HEK293 (cell line): ENCODE measurements around the gene TUBG2.

ENCODE experiments used
- CTCF ChIA-PET: fragments of 350-600 bp; formaldehyde crosslinking; extraction: SDS; loops from one replicate; lab custom pipeline; 2021; ENCODE audit warnings: antibody characterized with exemption; lab: Yijun Ruan, JAX
- POLR2A ChIA-PET: fragments of 300-600 bp; formaldehyde crosslinking; extraction: SDS; loops from one replicate; lab custom pipeline; 2020; ENCODE audit warnings: antibody characterized with exemption, inconsistent platforms; lab: Yijun Ruan, JAX
- H3K27ac ChIP-seq: fragments of 200-500 bp; sonication (Bioruptor generic); 2 replicates; pipeline ENCODE4 v1.5.1; 2014; ENCODE audit warnings: low read depth, low read length, control low read depth, inconsistent platforms; ENCODE audit errors: extremely low read depth
- H3K36me3 ChIP-seq, 2 experiments: fragments of 200-500 bp in 1 of 2; sonication (Bioruptor generic) in 1 of 2; 1 replicate in 1 of 2; 2 replicates in 1 of 2; pipeline ENCODE4 v1.5.1; 2014 to 2017; ENCODE audit warnings: inconsistent platforms in 2 of 2, low read length in 2 of 2; ENCODE audit not compliant: control insufficient read depth in 2 of 2, insufficient read depth in 1 of 2
- H3K4me1 ChIP-seq: fragments of 200-500 bp; sonication (Bioruptor generic); 2 replicates; pipeline ENCODE4 v1.5.1; 2014; ENCODE audit warnings: mild to moderate bottlenecking, low read length, inconsistent platforms; ENCODE audit not compliant: control insufficient read depth, insufficient read depth
- H3K4me3 ChIP-seq: 2 replicates; pipeline ENCODE4 v1.5.1; 2011; ENCODE audit warnings: low read depth, mild to moderate bottlenecking, control low read depth, low read length, moderate library complexity
- H3K9me3 ChIP-seq: fragments of 200-500 bp; sonication (Bioruptor generic); 2 replicates; pipeline ENCODE4 v1.5.1; 2014; ENCODE audit warnings: low read depth, low read length, inconsistent platforms; ENCODE audit not compliant: control insufficient read depth, insufficient read depth
- BCL11B ChIP-seq: fragments of 450-650 bp; formaldehyde crosslinking; IDR thresholded peaks from 2 replicates; pipeline ENCODE4 v1.5.1; 2016; ENCODE audit warnings: low read depth, missing biosample characterization, missing genetic modification characterization
- EGR2 ChIP-seq: fragments of 450-650 bp; formaldehyde crosslinking; IDR thresholded peaks from 2 replicates; pipeline ENCODE4 v1.5.1; 2016; ENCODE audit warnings: low read depth, missing biosample characterization, missing genetic modification characterization
- KLF16 ChIP-seq: fragments of 450-650 bp; formaldehyde crosslinking; IDR thresholded peaks from 2 replicates; pipeline ENCODE4 v1.5.1; 2017; ENCODE audit warnings: missing biosample characterization, missing genetic modification characterization
- MYNN ChIP-seq: fragments of 450-650 bp; formaldehyde crosslinking; IDR thresholded peaks from 2 replicates; pipeline ENCODE4 v1.5.1; 2016; ENCODE audit warnings: missing biosample characterization, missing genetic modification characterization, borderline replicate concordance
- OVOL3 ChIP-seq: fragments of 450-650 bp; formaldehyde crosslinking; IDR thresholded peaks from 2 replicates; pipeline ENCODE4 v1.5.1; 2016; ENCODE audit warnings: missing biosample characterization, missing genetic modification characterization
- SCRT1 ChIP-seq: fragments of 450-650 bp; formaldehyde crosslinking; IDR thresholded peaks from 2 replicates; pipeline ENCODE4 v1.5.1; 2016; ENCODE audit warnings: missing biosample characterization, missing genetic modification characterization, borderline replicate concordance
- SCRT2 ChIP-seq: fragments of 450-650 bp; formaldehyde crosslinking; IDR thresholded peaks from 2 replicates; pipeline ENCODE4 v1.5.1; 2016; ENCODE audit warnings: missing biosample characterization, missing genetic modification characterization
- ZBTB20 ChIP-seq: fragments of 450-650 bp; formaldehyde crosslinking; IDR thresholded peaks from 2 replicates; pipeline ENCODE4 v1.5.1; 2016; ENCODE audit warnings: missing biosample characterization, missing genetic modification characterization
- ZFP37 ChIP-seq: fragments of 450-650 bp; formaldehyde crosslinking; IDR thresholded peaks from 2 replicates; pipeline ENCODE4 v1.5.1; 2016; ENCODE audit warnings: missing biosample characterization, missing genetic modification characterization
- ZFP69B ChIP-seq: fragments of 450-650 bp; formaldehyde crosslinking; IDR thresholded peaks from 2 replicates; pipeline ENCODE4 v1.5.1; 2016; ENCODE audit warnings: missing biosample characterization, missing genetic modification characterization
- ZNF140 ChIP-seq: fragments of 450-650 bp; formaldehyde crosslinking; IDR thresholded peaks from 2 replicates; pipeline ENCODE4 v1.5.1; 2016; ENCODE audit warnings: missing biosample characterization, missing genetic modification characterization
- ZNF157 ChIP-seq: fragments of 450-650 bp; formaldehyde crosslinking; IDR thresholded peaks from 2 replicates; pipeline ENCODE4 v1.5.1; 2016; ENCODE audit warnings: missing biosample characterization, missing genetic modification characterization
- ZNF2 ChIP-seq: fragments of 450-650 bp; formaldehyde crosslinking; IDR thresholded peaks from 2 replicates; pipeline ENCODE4 v1.5.1; 2016; ENCODE audit warnings: missing biosample characterization, missing genetic modification characterization
- ZNF221 ChIP-seq: fragments of 450-650 bp; formaldehyde crosslinking; IDR thresholded peaks from 2 replicates; pipeline ENCODE4 v1.5.1; 2017; ENCODE audit warnings: missing biosample characterization, missing genetic modification characterization, borderline replicate concordance
- ZNF362 ChIP-seq: fragments of 450-650 bp; formaldehyde crosslinking; IDR thresholded peaks from 2 replicates; pipeline ENCODE4 v1.5.1; 2016; ENCODE audit warnings: missing biosample characterization, missing genetic modification characterization
- ZNF394 ChIP-seq: fragments of 450-650 bp; formaldehyde crosslinking; IDR thresholded peaks from 2 replicates; pipeline ENCODE4 v1.5.1; 2016; ENCODE audit warnings: missing biosample characterization, missing genetic modification characterization, mild to moderate bottlenecking, moderate library complexity, borderline replicate concordance
- ZNF510 ChIP-seq: fragments of 450-650 bp; formaldehyde crosslinking; IDR thresholded peaks from 2 replicates; pipeline ENCODE4 v1.5.1; 2018; ENCODE audit warnings: mild to moderate bottlenecking, missing genetic modification characterization, missing biosample characterization; ENCODE audit not compliant: insufficient replicate concordance
- ZNF529 ChIP-seq: fragments of 450-650 bp; formaldehyde crosslinking; IDR thresholded peaks from 2 replicates; pipeline ENCODE4 v1.5.1; 2017; ENCODE audit warnings: missing genetic modification characterization, missing biosample characterization; ENCODE audit not compliant: insufficient replicate concordance
- ZNF561 ChIP-seq: fragments of 450-650 bp; IDR thresholded peaks from 2 replicates; pipeline ENCODE4 v1.5.1; 2018; ENCODE audit warnings: missing biosample characterization, missing genetic modification characterization, borderline replicate concordance
- ZNF654 ChIP-seq: fragments of 450-650 bp; formaldehyde crosslinking; IDR thresholded peaks from 2 replicates; pipeline ENCODE4 v1.5.1; 2016; ENCODE audit warnings: low read depth, missing biosample characterization, missing genetic modification characterization
- ZNF677 ChIP-seq: fragments of 450-650 bp; IDR thresholded peaks from 2 replicates; pipeline ENCODE4 v1.5.0; 2018; ENCODE audit warnings: missing biosample characterization, mild to moderate bottlenecking, missing genetic modification characterization, moderate library complexity
- ZNF747 ChIP-seq: fragments of 450-650 bp; formaldehyde crosslinking; IDR thresholded peaks from 2 replicates; pipeline ENCODE4 v1.5.1; 2016; ENCODE audit warnings: missing biosample characterization, missing genetic modification characterization
- ZSCAN16 ChIP-seq: fragments of 450-650 bp; formaldehyde crosslinking; IDR thresholded peaks from 2 replicates; pipeline ENCODE4 v1.5.1; 2016; ENCODE audit warnings: missing biosample characterization, missing genetic modification characterization
- ZSCAN30 ChIP-seq: fragments of 450-650 bp; IDR thresholded peaks from 2 replicates; pipeline ENCODE4 v1.5.1; 2018; ENCODE audit warnings: missing biosample characterization, mild to moderate bottlenecking, missing genetic modification characterization, moderate library complexity
- TF ChIP-seq, protein P1 (sequence below): fragments of 450-650 bp; formaldehyde crosslinking; IDR thresholded peaks from 2 replicates; pipeline ENCODE4 v1.5.1; 2016; ENCODE audit warnings: missing biosample characterization, missing genetic modification characterization
- TF ChIP-seq, protein P2 (sequence below): fragments of 450-650 bp; formaldehyde crosslinking; IDR thresholded peaks from 2 replicates; pipeline ENCODE4 v1.5.1; 2016; ENCODE audit warnings: missing biosample characterization, missing genetic modification characterization
- TF ChIP-seq, protein P3 (sequence below): fragments of 450-650 bp; formaldehyde crosslinking; IDR thresholded peaks from 2 replicates; pipeline ENCODE4 v1.5.1; 2017; ENCODE audit warnings: missing biosample characterization, mild to moderate bottlenecking, missing genetic modification characterization, moderate library complexity
- TF ChIP-seq, protein P4 (sequence below): fragments of 450-650 bp; formaldehyde crosslinking; conservative IDR thresholded peaks from 2 replicates; pipeline ENCODE4 v1.5.1; 2016; ENCODE audit warnings: low read depth, missing biosample characterization, missing genetic modification characterization

TUBG2 gene

GRCh38 chr17:42675965-42676423 is 16.9 kb downstream of the TUBG2 start:
- H3K9me3 ChIP-seq = no peaks in the 10 kb centered on the region
- ChIA-PET CTCF (interaction anchor here (0.6 to 3.3 kb wide), 7 partner anchors 12 to 98 kb away, joined by 3 to 22 read pairs (median 6); partner anchors contain the start of gene PSMC3IP), POLR2A (interaction anchor here (0.6 to 6.1 kb wide), 11 partner anchors 8 to 801 kb away, joined by 3 to 56 read pairs (median 11); partner anchors contain the start of genes CAVIN1, PSMC3IP, RETREG3 and TUBG1)
- H3K4me1 ChIP-seq = peaks cover 18% of the 10 kb centered on the region
- peaks cover 0 to 28% of the 10 kb centered on the region in 2 experiments; a peak in 1 of 3 replicates for H3K36me3 ChIP-seq
- peak overlapping the region; percentile 82 for H3K4me3 ChIP-seq
- peak overlapping the region; percentile 82 for H3K27ac ChIP-seq
- TF ChIP-seq, protein P1, sequence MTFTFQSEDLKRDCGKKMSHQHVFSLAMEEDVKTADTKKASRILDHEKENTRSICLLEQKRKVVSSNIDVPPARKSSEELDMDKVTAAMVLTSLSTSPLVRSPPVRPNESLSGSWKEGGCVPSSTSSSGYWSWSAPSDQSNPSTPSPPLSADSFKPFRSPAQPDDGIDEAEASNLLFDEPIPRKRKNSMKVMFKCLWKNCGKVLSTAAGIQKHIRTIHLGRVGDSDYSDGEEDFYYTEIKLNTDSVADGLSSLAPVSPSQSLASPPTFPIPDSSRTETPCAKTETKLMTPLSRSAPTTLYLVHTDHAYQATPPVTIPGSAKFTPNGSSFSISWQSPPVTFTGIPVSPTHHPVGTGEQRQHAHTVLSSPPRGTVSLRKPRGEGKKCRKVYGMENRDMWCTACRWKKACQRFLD (tag by site-specific recombination) = no peak
- TF ChIP-seq, protein P2, sequence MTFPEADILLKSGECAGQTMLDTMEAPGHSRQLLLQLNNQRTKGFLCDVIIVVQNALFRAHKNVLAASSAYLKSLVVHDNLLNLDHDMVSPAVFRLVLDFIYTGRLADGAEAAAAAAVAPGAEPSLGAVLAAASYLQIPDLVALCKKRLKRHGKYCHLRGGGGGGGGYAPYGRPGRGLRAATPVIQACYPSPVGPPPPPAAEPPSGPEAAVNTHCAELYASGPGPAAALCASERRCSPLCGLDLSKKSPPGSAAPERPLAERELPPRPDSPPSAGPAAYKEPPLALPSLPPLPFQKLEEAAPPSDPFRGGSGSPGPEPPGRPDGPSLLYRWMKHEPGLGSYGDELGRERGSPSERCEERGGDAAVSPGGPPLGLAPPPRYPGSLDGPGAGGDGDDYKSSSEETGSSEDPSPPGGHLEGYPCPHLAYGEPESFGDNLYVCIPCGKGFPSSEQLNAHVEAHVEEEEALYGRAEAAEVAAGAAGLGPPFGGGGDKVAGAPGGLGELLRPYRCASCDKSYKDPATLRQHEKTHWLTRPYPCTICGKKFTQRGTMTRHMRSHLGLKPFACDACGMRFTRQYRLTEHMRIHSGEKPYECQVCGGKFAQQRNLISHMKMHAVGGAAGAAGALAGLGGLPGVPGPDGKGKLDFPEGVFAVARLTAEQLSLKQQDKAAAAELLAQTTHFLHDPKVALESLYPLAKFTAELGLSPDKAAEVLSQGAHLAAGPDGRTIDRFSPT (tag by site-specific recombination) = no peak
- TF ChIP-seq SCRT1 (tag by site-specific recombination) = no peak
- TF ChIP-seq ZNF140 = no peak
- TF ChIP-seq KLF16 (tag by site-specific recombination) = no peak; the same call in 1 of the 2 replicates
- no peak for TF ChIP-seq ZNF747
- no peak for TF ChIP-seq ZFP37 (tag by site-specific recombination)
- no peak for TF ChIP-seq ZNF677 (tag by site-specific recombination)
- no peak for TF ChIP-seq SCRT2
- TF ChIP-seq, protein P3, sequence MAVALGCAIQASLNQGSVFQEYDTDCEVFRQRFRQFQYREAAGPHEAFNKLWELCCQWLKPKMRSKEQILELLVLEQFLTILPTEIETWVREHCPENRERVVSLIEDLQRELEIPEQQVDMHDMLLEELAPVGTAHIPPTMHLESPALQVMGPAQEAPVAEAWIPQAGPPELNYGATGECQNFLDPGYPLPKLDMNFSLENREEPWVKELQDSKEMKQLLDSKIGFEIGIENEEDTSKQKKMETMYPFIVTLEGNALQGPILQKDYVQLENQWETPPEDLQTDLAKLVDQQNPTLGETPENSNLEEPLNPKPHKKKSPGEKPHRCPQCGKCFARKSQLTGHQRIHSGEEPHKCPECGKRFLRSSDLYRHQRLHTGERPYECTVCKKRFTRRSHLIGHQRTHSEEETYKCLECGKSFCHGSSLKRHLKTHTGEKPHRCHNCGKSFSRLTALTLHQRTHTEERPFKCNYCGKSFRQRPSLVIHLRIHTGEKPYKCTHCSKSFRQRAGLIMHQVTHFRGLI (tag by site-specific recombination) = peak; percentile 86
- no peak for TF ChIP-seq MYNN (tag by site-specific recombination)
- TF ChIP-seq ZFP69B (tag by site-specific recombination) = 0 out of 2 replicates have a peak, but pooled peaks have one; percentile 17
- peak; percentile 43; the same call in 1 of the 2 replicates for TF ChIP-seq ZNF2 (tag by site-specific recombination)
- TF ChIP-seq OVOL3 = no peak
- TF ChIP-seq, protein P4, sequence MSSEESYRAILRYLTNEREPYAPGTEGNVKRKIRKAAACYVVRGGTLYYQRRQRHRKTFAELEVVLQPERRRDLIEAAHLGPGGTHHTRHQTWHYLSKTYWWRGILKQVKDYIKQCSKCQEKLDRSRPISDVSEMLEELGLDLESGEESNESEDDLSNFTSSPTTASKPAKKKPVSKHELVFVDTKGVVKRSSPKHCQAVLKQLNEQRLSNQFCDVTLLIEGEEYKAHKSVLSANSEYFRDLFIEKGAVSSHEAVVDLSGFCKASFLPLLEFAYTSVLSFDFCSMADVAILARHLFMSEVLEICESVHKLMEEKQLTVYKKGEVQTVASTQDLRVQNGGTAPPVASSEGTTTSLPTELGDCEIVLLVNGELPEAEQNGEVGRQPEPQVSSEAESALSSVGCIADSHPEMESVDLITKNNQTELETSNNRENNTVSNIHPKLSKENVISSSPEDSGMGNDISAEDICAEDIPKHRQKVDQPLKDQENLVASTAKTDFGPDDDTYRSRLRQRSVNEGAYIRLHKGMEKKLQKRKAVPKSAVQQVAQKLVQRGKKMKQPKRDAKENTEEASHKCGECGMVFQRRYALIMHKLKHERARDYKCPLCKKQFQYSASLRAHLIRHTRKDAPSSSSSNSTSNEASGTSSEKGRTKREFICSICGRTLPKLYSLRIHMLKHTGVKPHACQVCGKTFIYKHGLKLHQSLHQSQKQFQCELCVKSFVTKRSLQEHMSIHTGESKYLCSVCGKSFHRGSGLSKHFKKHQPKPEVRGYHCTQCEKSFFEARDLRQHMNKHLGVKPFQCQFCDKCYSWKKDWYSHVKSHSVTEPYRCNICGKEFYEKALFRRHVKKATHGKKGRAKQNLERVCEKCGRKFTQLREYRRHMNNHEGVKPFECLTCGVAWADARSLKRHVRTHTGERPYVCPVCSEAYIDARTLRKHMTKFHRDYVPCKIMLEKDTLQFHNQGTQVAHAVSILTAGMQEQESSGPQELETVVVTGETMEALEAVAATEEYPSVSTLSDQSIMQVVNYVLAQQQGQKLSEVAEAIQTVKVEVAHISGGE = no peak
- TF ChIP-seq ZSCAN30 (tag by site-specific recombination) = peak; percentile 70
- TF ChIP-seq ZSCAN16 (tag by site-specific recombination) = 0 out of 2 replicates have a peak, but pooled peaks have one; percentile 38
- TF ChIP-seq ZNF529 (tag by site-specific recombination) = no peak
- no peak for TF ChIP-seq ZNF394 (tag by site-specific recombination)
- TF ChIP-seq ZNF510 = no peak
- no peak for TF ChIP-seq ZNF362 (tag by site-specific recombination)
- no peak for TF ChIP-seq ZNF221 (tag by site-specific recombination)
- no peak for TF ChIP-seq ZNF561
- peak; percentile 43; the same call in 1 of the 2 replicates for TF ChIP-seq BCL11B (tag by site-specific recombination)
- TF ChIP-seq ZNF654 (tag by site-specific recombination) = no peak
- no peak for TF ChIP-seq ZBTB20
- TF ChIP-seq ZNF157 (tag by site-specific recombination) = no peak
- TF ChIP-seq EGR2 (tag by site-specific recombination) = no peak
